ENCODE measurements around the gene ADARB2. TPM values are rescaled to one million over a fixed set of nuclear protein-coding genes. Genes with fewer than 3 reads are reported as not detected.

ADARB2 gene
- total RNA-seq, 6 donors from 2014 or later: 0.69 to 5.2 (median 1.8) TPM

- no peaks in the 10 kb centered on the region for H3K4me1 ChIP-seq
- ATAC-seq (ENCODE audit: low FRiP score in 2 of 2) (peak in 1 of 2 donors; percentile 4), DNase-seq (peak in 1 of 2 donors; percentile 29)
- H3K27ac ChIP-seq: no peak overlapping the region
- no peaks in the 10 kb centered on the region for H3K27me3 ChIP-seq
- H3K36me3 ChIP-seq: no peaks in the 10 kb centered on the region
- 88 to 91% methylated on average over 11 to 13 of the region's 13 CpGs for WGBS, 2 donors
- no peak for TF ChIP-seq POLR2A (IDR thresholded peaks at IDR 0.05)
- TF ChIP-seq POLR2AphosphoS5 (IDR thresholded peaks at IDR 0.05): no peak
- TF ChIP-seq EP300 (IDR thresholded peaks at IDR 0.05): no peak
- no peak for TF ChIP-seq CTCF (IDR thresholded peaks at IDR 0.05)
- H3K9me3 ChIP-seq: peaks cover 2 to 11% (median 9%) of the 10 kb centered on the region in 4 donors
- no peak overlapping the region for H3K4me3 ChIP-seq
Observed at GRCh38 chr10:1150638-1150955, 586.7 kb downstream of the ADARB2 start.

- peaks cover 7 to 15% (median 9%) of the 10 kb centered on the region in 4 donors for H3K9me3 ChIP-seq
- no peak for TF ChIP-seq POLR2A (IDR thresholded peaks at IDR 0.05)
- no peak for TF ChIP-seq EP300 (IDR thresholded peaks at IDR 0.05)
- no peak for TF ChIP-seq CTCF (IDR thresholded peaks at IDR 0.05)
- TF ChIP-seq POLR2AphosphoS5 (IDR thresholded peaks at IDR 0.05): no peak
- WGBS, 2 donors: 38 to 53% methylated on average over 18 to 23 of the region's 23 CpGs
- H3K27ac ChIP-seq: no peak overlapping the region
- H3K4me3 ChIP-seq: no peak overlapping the region
- no peaks in the 10 kb centered on the region for H3K27me3 ChIP-seq
- ATAC-seq (ENCODE audit: low FRiP score in 2 of 2) (peak in 1 of 2 donors; percentile 47), DNase-seq (peak in 1 of 2 donors; percentile 47)
- no peaks in the 10 kb centered on the region for H3K36me3 ChIP-seq
- no peaks in the 10 kb centered on the region for H3K4me1 ChIP-seq
Observed at GRCh38 chr10:1149793-1150637, 587.3 kb downstream of the ADARB2 start.

GRCh38 chr10:1148855-1149605 lies 588.3 kb downstream of the ADARB2 start:
- no peaks in the 10 kb centered on the region for H3K4me1 ChIP-seq
- no peaks in the 10 kb centered on the region for H3K27me3 ChIP-seq
- H3K9me3 ChIP-seq: peaks cover 7 to 15% (median 9%) of the 10 kb centered on the region in 4 donors
- TF ChIP-seq POLR2A (IDR thresholded peaks at IDR 0.05) (no peak), EP300 (IDR thresholded peaks at IDR 0.05) (no peak), CTCF (IDR thresholded peaks at IDR 0.05) (no peak), POLR2AphosphoS5 (IDR thresholded peaks at IDR 0.05) (no peak)
- 86 to 90% methylated on average over 17 of the region's 17 CpGs for WGBS, 2 donors
- no peak overlapping the region for H3K27ac ChIP-seq
- no peaks in the 10 kb centered on the region for H3K36me3 ChIP-seq
- DNase-seq: no peak
- no peak overlapping the region for H3K4me3 ChIP-seq
- no peak for ATAC-seq (ENCODE audit: low FRiP score in 2 of 2)

- Histone ChIP-seq H3K27ac (no peak overlapping the region), H3K4me3 (no peak overlapping the region), H3K36me3 (no peaks in the 10 kb centered on the region), H3K9me3 (peaks cover 7 to 15% (median 9%) of the 10 kb centered on the region in 4 donors), H3K4me1 (no peaks in the 10 kb centered on the region), H3K27me3 (no peaks in the 10 kb centered on the region)
- DNase-seq (no peak), ATAC-seq (ENCODE audit: low FRiP score in 2 of 2) (no peak)
- WGBS, 2 donors: 54 to 69% methylated on average over 4 to 5 of the region's 5 CpGs
- TF ChIP-seq EP300 (IDR thresholded peaks at IDR 0.05): no peak
- no peak for TF ChIP-seq CTCF (IDR thresholded peaks at IDR 0.05)
- TF ChIP-seq POLR2AphosphoS5 (IDR thresholded peaks at IDR 0.05): no peak
- TF ChIP-seq POLR2A (IDR thresholded peaks at IDR 0.05): no peak
Observed at GRCh38 chr10:1147810-1148209, 589.5 kb downstream of the ADARB2 start.
